Sigmoid colon (tissue), 7 donors: ENCODE measurements around the gene ABCA1. TPM values are rescaled to one million over a fixed set of nuclear protein-coding genes. Genes with fewer than 3 reads are reported as not detected.

Experiments used
- DNase-seq: peaks from one replicate; pipeline ENCODE4 v3.0.0-alpha.2; 2019
- H3K27ac ChIP-seq, 4 donors: fragments of 200-600 bp; sonication (generic); one replicate each; pipeline ENCODE4 v1.5.1; 2016 to 2019; ENCODE audit warnings: mild to moderate bottlenecking in 1 of 4
- H3K27me3 ChIP-seq, 3 donors: fragments of 200-600 bp; sonication (generic); one replicate each; pipeline ENCODE4 v1.5.1; 2019; ENCODE audit warnings: mild to moderate bottlenecking in 1 of 3
- H3K36me3 ChIP-seq, 4 donors: fragments of 200-600 bp; sonication (generic); one replicate each; pipeline ENCODE4 v1.5.1; 2016 to 2019
- H3K4me1 ChIP-seq, 4 donors: fragments of 200-600 bp; sonication (generic); one replicate each; pipeline ENCODE4 v1.5.1; 2017 to 2019
- H3K4me3 ChIP-seq, 4 donors: fragments of 200-600 bp; sonication (generic); one replicate each; pipeline ENCODE4 v1.5.1; 2017 to 2019; ENCODE audit warnings: mild to moderate bottlenecking in 2 of 4, moderate library complexity in 1 of 4
- H3K9me3 ChIP-seq, 4 donors: fragments of 200-600 bp in 3 of 4; sonication (generic) in 3 of 4; one replicate each; pipeline versions ENCODE4 v1.5.1 to v1.6.1; 2013 to 2019
- CTCF ChIP-seq, 4 experiments: fragments of 450-650 bp in 3 of 4; fragments of 200-600 bp in 1 of 4; IDR thresholded peaks; one replicate each; pipeline ENCODE4 v1.5.1; 2016 to 2019; ENCODE audit warnings: antibody characterized with exemption in 4 of 4, mild to moderate bottlenecking in 3 of 4, moderate library complexity in 2 of 4
- EP300 ChIP-seq, 4 donors: sonication (generic); formaldehyde crosslinking; IDR thresholded peaks; one replicate each; pipeline ENCODE4 v1.6.1; 2017; ENCODE audit warnings: antibody characterized with exemption in 4 of 4
- POLR2A ChIP-seq, 2 donors: fragments of 450-650 bp; IDR thresholded peaks; one replicate each; pipeline ENCODE4 v1.6.1; 2016; ENCODE audit warnings: antibody characterized with exemption in 2 of 2, mild to moderate bottlenecking in 2 of 2, moderate library complexity in 2 of 2
- POLR2AphosphoS5 ChIP-seq, 4 donors: sonication (generic); formaldehyde crosslinking; IDR thresholded peaks; one replicate each; pipeline ENCODE4 v1.6.1; 2017; ENCODE audit warnings: antibody characterized with exemption in 4 of 4
- WGBS, 2 donors: extraction: QIAGEN DNeasy Blood & Tissue Kit; methylation state at CpG; one replicate each; pipeline ENCODE4 v1.1.7; 2013; 5-methylcytosine and 5-hydroxymethylcytosine counted together
- intact Hi-C: fragments of 100-400 bp; cut with DNase I; formaldehyde crosslinking; loops from one replicate; pipeline ENCODE4 v1.15.1; 2023
- polyA plus RNA-seq, 3 donors: library from polyadenylated mRNA; stranded (reverse); fragments of 200-250 nt; gene quantifications; one replicate each; pipeline ENCODE4 v1.2.3, GENCODE V29; 2013
- total RNA-seq, 4 donors: library from RNA; depleted of rRNA; stranded (reverse); fragments of >200 nt; gene quantifications; one replicate each; pipeline ENCODE4 v1.1.0, GENCODE V29; 2016
- donor health status: healthy with polysubstance abuse.
- donor health status: Bipolar disorder and iron deficiency.
- donor health status: healthy.

ABCA1 gene
- total and polyA plus RNA-seq, 7 donors = 2.4 to 110 (median 76.7) TPM

DNA sequence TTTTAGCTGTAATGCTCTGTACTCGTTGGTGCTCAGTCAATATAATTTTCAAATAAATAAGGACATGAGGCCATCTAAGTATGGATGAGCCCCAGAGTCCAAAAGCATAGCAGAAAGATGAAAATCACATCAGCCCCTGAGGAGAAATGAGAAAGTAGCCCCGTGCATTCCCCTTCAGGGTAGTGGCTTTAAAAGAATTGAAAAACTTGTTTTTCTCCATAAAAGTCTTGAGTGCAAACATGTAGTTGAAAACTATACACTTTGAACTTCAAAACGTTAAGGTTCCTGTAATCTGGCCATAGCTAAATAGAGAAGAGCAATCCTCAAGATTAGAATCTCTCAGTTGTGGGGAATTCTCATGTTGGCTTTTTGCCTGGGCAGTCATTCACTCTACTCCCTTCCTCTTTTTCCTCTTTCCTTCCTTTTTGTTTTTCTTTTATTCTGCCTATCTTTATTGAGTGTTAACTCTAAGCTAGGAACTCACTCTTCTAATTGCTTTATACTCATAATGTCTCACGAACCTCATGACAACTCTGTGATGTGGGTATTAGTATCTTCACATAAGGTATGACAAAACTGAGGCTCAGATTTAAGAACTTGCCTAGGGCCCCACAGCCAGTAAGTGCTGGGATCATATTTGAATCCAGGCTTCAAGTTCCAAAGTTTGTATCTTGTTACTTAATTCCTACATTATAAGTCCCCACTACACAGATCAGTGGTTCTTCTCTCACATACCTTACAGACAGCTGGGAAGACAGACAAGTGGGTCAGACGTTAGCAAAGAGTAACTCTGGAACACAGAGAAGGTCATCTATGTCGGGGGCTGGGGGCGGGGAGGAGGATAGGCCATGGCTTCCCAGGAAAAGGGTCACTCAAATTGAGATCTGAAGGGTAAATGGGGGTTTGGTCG, 46.4 kb upstream of the ABCA1 start:
- no peak for TF ChIP-seq POLR2AphosphoS5 (IDR thresholded peaks at IDR 0.05)
- no peak for TF ChIP-seq CTCF (IDR thresholded peaks at IDR 0.05)
- TF ChIP-seq POLR2A (IDR thresholded peaks at IDR 0.05) = no peak
- TF ChIP-seq EP300 (IDR thresholded peaks at IDR 0.05) = no peak
- Histone ChIP-seq H3K36me3 (no peaks in the 10 kb centered on the region), H3K4me1 (peaks cover 0 to 35% (median 25%) of the 10 kb centered on the region in 4 donors), H3K27ac (no peak overlapping the region), H3K9me3 (no peaks in the 10 kb centered on the region), H3K4me3 (no peak overlapping the region), H3K27me3 (no peaks in the 10 kb centered on the region)
- 55 to 68% methylated on average over 8 of the region's 8 CpGs for WGBS, 2 donors
- no peak for DNase-seq
- intact Hi-C loops = no loop called here

DNA sequence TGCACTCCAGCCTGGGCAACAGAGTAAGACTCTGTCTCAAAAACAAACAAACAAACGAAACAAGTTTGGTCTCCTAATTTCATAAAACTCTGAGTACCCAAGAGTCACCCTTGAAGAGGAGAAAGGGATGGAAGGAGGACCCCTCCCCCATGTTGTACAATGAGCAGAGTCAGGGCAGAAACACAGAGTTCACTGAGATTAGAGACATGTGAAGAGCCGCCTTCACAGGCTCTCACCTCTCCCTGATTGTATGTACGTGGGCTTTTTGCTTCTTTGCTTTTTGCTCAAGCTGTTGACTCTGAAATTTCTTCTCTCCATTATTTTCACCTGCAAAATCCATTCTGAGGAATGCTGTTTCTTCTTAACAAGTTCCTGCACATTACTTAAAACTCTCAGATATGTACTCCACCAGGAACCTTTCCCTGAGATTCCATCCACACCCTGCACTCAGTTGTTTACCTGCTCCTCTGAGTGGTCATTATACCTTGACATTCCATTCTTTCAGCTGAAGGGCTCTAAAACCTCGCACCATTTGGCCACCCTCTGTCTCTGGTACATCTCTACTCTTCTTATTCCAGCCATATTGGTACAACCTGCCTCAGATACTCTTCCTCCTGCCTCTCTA, 44.4 kb upstream of the ABCA1 start:
- no peaks in the 10 kb centered on the region for H3K27me3 ChIP-seq
- WGBS, 2 donors = 76 to 89% methylated on average over 4 of the region's 4 CpGs
- H3K36me3 ChIP-seq = no peaks in the 10 kb centered on the region
- TF ChIP-seq EP300 (IDR thresholded peaks at IDR 0.05) (no peak), POLR2AphosphoS5 (IDR thresholded peaks at IDR 0.05) (no peak), CTCF (IDR thresholded peaks at IDR 0.05) (no peak), POLR2A (IDR thresholded peaks at IDR 0.05) (no peak)
- peaks cover 0 to 40% (median 36%) of the 10 kb centered on the region in 4 donors for H3K4me1 ChIP-seq
- H3K27ac ChIP-seq = no peak overlapping the region
- no peaks in the 10 kb centered on the region for H3K9me3 ChIP-seq
- intact Hi-C loops = no loop called here
- DNase-seq = no peak
- H3K4me3 ChIP-seq = no peak overlapping the region

GRCh38 chr9:104971511-104971910, 43.6 kb upstream of the ABCA1 start:
- peaks cover 0 to 40% (median 30%) of the 10 kb centered on the region in 4 donors for H3K4me1 ChIP-seq
- WGBS, 2 donors = 96% methylated on average over 3 of the region's 3 CpGs
- intact Hi-C loops = no loop called here
- no peak overlapping the region for H3K4me3 ChIP-seq
- DNase-seq = no peak
- no peaks in the 10 kb centered on the region for H3K9me3 ChIP-seq
- no peak for TF ChIP-seq CTCF (IDR thresholded peaks at IDR 0.05)
- peak overlapping the region in 2 of 4 donors; percentile 97 to 98 for H3K27ac ChIP-seq
- H3K36me3 ChIP-seq = no peaks in the 10 kb centered on the region
- H3K27me3 ChIP-seq = no peaks in the 10 kb centered on the region

DNA sequence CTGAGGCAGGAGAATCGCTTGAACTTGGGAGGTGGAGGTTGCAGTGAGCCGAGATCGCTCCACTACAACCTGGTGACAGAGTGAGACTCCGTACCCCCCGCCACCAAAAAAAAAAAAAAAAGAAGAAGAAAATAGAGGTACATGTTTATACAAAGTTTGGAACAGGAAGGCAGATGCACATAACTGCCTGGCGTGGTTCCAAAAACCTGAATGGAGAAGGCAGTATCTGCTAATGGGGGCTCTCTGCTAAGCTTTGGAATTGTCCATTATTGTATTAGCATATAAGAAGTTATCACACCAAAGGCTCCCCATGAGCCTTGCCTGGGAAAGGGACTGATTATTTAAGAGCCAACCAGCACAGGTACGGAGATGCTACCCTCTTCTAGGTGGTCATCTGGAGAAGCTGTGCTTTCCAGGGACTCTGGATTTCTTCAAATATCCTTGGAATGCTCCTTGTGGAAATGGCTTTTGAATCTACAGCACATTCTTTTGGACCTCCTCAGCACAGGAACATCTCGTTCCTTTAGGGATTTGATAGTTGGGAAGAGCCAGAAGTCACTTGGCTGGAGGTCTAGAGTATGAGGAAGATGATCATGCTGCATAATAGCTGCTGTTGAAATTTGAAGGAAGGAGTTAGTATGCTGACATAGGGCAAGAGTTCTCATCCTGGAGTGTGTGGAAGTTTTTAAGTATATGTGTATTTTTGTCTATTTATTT, 42.5 kb upstream of the ABCA1 start:
- 85 to 92% methylated on average over 8 of the region's 8 CpGs for WGBS, 2 donors
- H3K9me3 ChIP-seq = no peaks in the 10 kb centered on the region
- peaks cover 0 to 40% (median 30%) of the 10 kb centered on the region in 4 donors for H3K4me1 ChIP-seq
- H3K36me3 ChIP-seq = no peaks in the 10 kb centered on the region
- H3K4me3 ChIP-seq = no peak overlapping the region
- TF ChIP-seq POLR2AphosphoS5 (IDR thresholded peaks at IDR 0.05) (peak; percentile 49 to 82 (median 77)), EP300 (IDR thresholded peaks at IDR 0.05) (peak in 3 of 4 donors; percentile 51 to 91 (median 75)), CTCF (IDR thresholded peaks at IDR 0.05) (no peak), POLR2A (IDR thresholded peaks at IDR 0.05) (no peak)
- DNase-seq = no peak
- intact Hi-C loops = no loop called here
- no peaks in the 10 kb centered on the region for H3K27me3 ChIP-seq
- peak overlapping the region; percentile 55 to 98 (median 91) for H3K27ac ChIP-seq
